Naive thymus-derived CD4-positive, alpha-beta T cell (primary cell): Measurements from ENCODE around the gene MORN3. TPM values are rescaled to one million over a fixed set of nuclear protein-coding genes. Genes with fewer than 3 reads are reported as not detected.

ENCODE experiments used
- ATAC-seq: fragments of 150-1000 bp; cut with Tn5 transposase; 2 replicates; pipeline ENCODE4 v1.10.0; 2021; ENCODE audit warnings: mild to moderate bottlenecking, moderate library complexity
- CTCF ChIA-PET: fragments of 350-600 bp; sonication (Branson Sonifier 250); formaldehyde crosslinking; loops from one replicate; lab custom pipeline; 2021; ENCODE audit warnings: antibody characterized with exemption; lab: Charles Lee
- POLR2A ChIA-PET: fragments of 350-600 bp; sonication (Branson Sonifier 250); formaldehyde crosslinking; loops from one replicate; lab custom pipeline; 2021; ENCODE audit warnings: antibody characterized with exemption, inconsistent platforms; lab: Charles Lee
- DNase-seq, 9 donors: peaks; one replicate each; pipeline versions ENCODE4 v3.0.0 to v3.0.0-alpha.2; 2020 to 2022; ENCODE audit warnings: mixed read lengths in 1 of 9
- H3K27ac ChIP-seq: one replicate; pipeline ENCODE4 v1.7.0; 2013; ENCODE audit warnings: mild to moderate bottlenecking, low read depth, low read length, moderate library complexity
- H3K27me3 ChIP-seq, 2 donors: one replicate each; pipeline ENCODE4 v1.7.0; 2013; ENCODE audit warnings: low read length in 2 of 2, mild to moderate bottlenecking in 2 of 2, moderate library complexity in 2 of 2; ENCODE audit not compliant: control insufficient read depth in 2 of 2, insufficient read depth in 2 of 2
- H3K36me3 ChIP-seq, 3 experiments: 1 replicate in 2 of 3; 2 replicates in 1 of 3; pipeline ENCODE4 v1.7.0; 2013; ENCODE audit warnings: low read length in 3 of 3, mild to moderate bottlenecking in 3 of 3, moderate library complexity in 1 of 3; ENCODE audit not compliant: insufficient read depth in 3 of 3, control insufficient read depth in 2 of 3
- H3K4me1 ChIP-seq, 2 donors: one replicate each; pipeline ENCODE4 v1.7.0; 2013; ENCODE audit warnings: low read length in 2 of 2, mild to moderate bottlenecking in 2 of 2, moderate library complexity in 1 of 2; ENCODE audit not compliant: control insufficient read depth in 2 of 2, insufficient read depth in 2 of 2
- H3K4me3 ChIP-seq: 2 replicates; pipeline ENCODE4 v1.7.0; 2013; ENCODE audit warnings: mild to moderate bottlenecking, low read length
- H3K9me3 ChIP-seq, 3 experiments: 1 replicate in 2 of 3; 2 replicates in 1 of 3; pipeline ENCODE4 v1.7.0; 2013; ENCODE audit warnings: low read length in 3 of 3; ENCODE audit not compliant: control insufficient read depth in 2 of 3
- H3K27ac Mint-ChIP-seq, 9 donors: one replicate each; pipeline ENCODE4 v1.8.0; 2020 to 2022; ENCODE audit warnings: mixed read lengths in 9 of 9, mild to moderate bottlenecking in 8 of 9, moderate library complexity in 5 of 9, inconsistent platforms in 2 of 9
- H3K27me3 Mint-ChIP-seq, 5 donors: one replicate each; pipeline ENCODE4 v1.8.0; 2021 to 2022; ENCODE audit warnings: mixed read lengths in 5 of 5, mild to moderate bottlenecking in 1 of 5
- H3K36me3 Mint-ChIP-seq, 5 donors: one replicate each; pipeline ENCODE4 v1.8.0; 2020 to 2022; ENCODE audit warnings: mixed read lengths in 5 of 5, mild to moderate bottlenecking in 3 of 5, inconsistent platforms in 1 of 5
- H3K4me1 Mint-ChIP-seq, 7 donors: one replicate each; pipeline ENCODE4 v1.8.0; 2020 to 2022; ENCODE audit warnings: mixed read lengths in 7 of 7, mild to moderate bottlenecking in 3 of 7, inconsistent platforms in 1 of 7
- H3K4me3 Mint-ChIP-seq, 10 donors: one replicate each; pipeline ENCODE4 v1.8.0; 2020 to 2022; ENCODE audit warnings: mild to moderate bottlenecking in 10 of 10, mixed read lengths in 10 of 10, moderate library complexity in 6 of 10, inconsistent platforms in 2 of 10
- H3K9me3 Mint-ChIP-seq, 11 donors: one replicate each; pipeline ENCODE4 v1.8.0; 2020 to 2022; ENCODE audit warnings: mixed read lengths in 11 of 11, mild to moderate bottlenecking in 4 of 11, inconsistent platforms in 1 of 11, moderate library complexity in 1 of 11
- intact Hi-C, 2 donors: fragments of 100-400 bp; cut with micrococcal nuclease; formaldehyde crosslinking; loops; one replicate each; pipeline ENCODE4 v1.15.1; 2023
- polyA plus RNA-seq, 2 donors: library from polyadenylated mRNA; unstranded; fragments of 300-500 nt; fragmentation: Illumina TruSeq; gene quantifications; one replicate each; pipeline ENCODE4 v1.2.3, GENCODE V29; 2021
- total RNA-seq, 6 experiments: library from RNA in 5 of 6; stranded (reverse) in 5 of 6; gene quantifications; 1 replicate in 5 of 6; 2 replicates in 1 of 6; pipeline ENCODE4 v1.2.3 and lab custom pipeline; 2021 to 2026

MORN3 gene
- total and polyA plus RNA-seq, 7 experiments from 2014 or later: 2.3 to 19.2 (median 8.7) TPM

DNA sequence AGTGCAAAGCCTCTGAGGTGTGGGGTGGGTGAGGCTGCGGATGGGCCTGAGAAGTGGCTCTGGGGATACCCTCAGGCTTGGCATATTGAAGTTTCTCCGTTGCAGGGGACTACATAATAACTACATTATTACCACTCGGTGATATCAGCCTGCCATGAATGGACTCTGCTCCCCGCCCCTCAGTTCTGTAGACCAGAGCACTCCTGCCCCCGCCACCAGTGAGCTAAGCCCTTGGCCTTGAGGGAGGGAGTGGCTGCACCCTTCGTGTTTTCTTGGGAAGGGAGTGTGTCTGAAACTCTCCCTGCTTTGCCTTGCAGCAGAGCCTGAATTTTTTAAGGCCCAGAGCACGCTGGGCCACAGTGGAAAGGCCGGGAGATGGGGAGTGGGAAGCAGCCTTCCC, 41.4 kb downstream of the MORN3 start:
- H3K27ac Mint-ChIP-seq: peak overlapping the region; percentile 90 to 98 (median 95)
- POLR2A ChIA-PET: interaction anchor here (0.6 to 9.5 kb wide), 16 partner anchors 9 to 175 kb away, joined by 3 to 203 read pairs (median 11); partner anchors contain the start of genes KDM2B, MORN3, SETD1B and TMEM120B
- peak overlapping the region; percentile 77 for H3K4me3 ChIP-seq
- H3K36me3 ChIP-seq: peaks cover 0 to 13% (median 0%) of the 10 kb centered on the region in 3 experiments
- no peak for ATAC-seq
- H3K27me3 Mint-ChIP-seq: no peaks in the 10 kb centered on the region
- H3K9me3 Mint-ChIP-seq: no peaks in the 10 kb centered on the region
- peaks cover 47 to 54% of the 10 kb centered on the region in 2 donors for H3K4me1 ChIP-seq
- intact Hi-C loops: loop anchor here in 1 of 2 donors (5.0 kb wide), 2 partner anchors 91 to 164 kb away; partner anchors contain the start of gene RHOF
- H3K27me3 ChIP-seq: no peaks in the 10 kb centered on the region
- H3K4me3 Mint-ChIP-seq: peak overlapping the region; percentile 76 to 99 (median 94)
- H3K9me3 ChIP-seq: no peaks in the 10 kb centered on the region
- peaks cover 0 to 30% (median 11%) of the 10 kb centered on the region in 5 donors for H3K36me3 Mint-ChIP-seq
- peak in 1 of 9 donors; percentile 31 for DNase-seq
- CTCF ChIA-PET: interaction anchor here (0.6 to 9.6 kb wide), 7 partner anchors 29 to 59 kb away, joined by 3 to 150 read pairs (median 11); partner anchors contain the start of gene MORN3
- peak overlapping the region; percentile 97 for H3K27ac ChIP-seq
- peaks cover 46 to 67% (median 60%) of the 10 kb centered on the region in 7 donors for H3K4me1 Mint-ChIP-seq

DNA sequence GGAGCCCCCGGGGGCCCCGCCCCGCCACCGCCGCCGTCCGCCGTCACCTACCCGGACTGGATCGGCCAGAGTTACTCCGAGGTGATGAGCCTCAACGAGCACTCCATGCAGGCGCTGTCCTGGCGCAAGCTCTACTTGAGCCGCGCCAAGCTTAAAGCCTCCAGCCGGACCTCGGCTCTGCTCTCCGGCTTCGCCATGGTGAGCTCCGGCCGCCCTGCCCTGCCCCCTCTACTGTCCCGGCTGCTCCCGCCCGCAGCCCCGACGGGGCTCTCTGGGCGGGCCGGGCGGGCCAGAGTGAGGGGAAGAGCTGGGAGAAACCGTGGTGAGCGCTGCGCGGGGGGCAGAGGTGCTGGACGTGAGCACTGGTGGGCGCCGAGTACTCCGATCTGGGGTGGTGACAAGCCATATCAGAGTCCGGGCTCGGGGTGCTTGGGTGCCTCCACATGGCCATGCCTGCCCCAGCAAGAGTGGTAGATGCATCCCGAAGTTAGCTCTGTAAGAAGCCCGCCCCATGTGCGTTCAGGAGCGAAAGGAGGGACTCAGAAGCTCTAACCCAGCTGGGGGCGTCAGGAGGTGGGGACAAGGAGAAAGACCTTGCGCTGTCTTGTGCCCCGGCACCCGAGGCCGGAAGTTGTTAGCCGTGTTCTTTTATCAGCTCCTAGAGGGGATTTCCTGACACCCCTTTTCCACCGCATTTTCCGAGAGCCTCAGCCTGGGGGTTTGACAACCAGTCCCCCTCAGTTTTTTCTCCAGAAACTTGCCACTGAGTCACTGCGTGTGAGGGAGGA, 42.4 kb downstream of the MORN3 start:
- peaks cover 37 to 44% of the 10 kb centered on the region in 2 donors for H3K4me1 ChIP-seq
- Mint-ChIP-seq H3K27ac (peak overlapping the region; percentile 90 to 98 (median 95)), H3K36me3 (peaks cover 0 to 28% (median 9%) of the 10 kb centered on the region in 5 donors), H3K27me3 (no peaks in the 10 kb centered on the region), H3K9me3 (no peaks in the 10 kb centered on the region), H3K4me3 (peak overlapping the region; percentile 76 to 99 (median 94)), H3K4me1 (peaks cover 37 to 57% (median 50%) of the 10 kb centered on the region in 7 donors)
- peak; percentile 51 for ATAC-seq
- H3K36me3 ChIP-seq: peaks cover 0 to 8% (median 0%) of the 10 kb centered on the region in 3 experiments
- CTCF ChIA-PET: interaction anchor here (0.6 to 9.6 kb wide), 20 partner anchors 9 to 130 kb away, joined by 3 to 150 read pairs (median 3); partner anchors contain the start of gene MORN3
- H3K27me3 ChIP-seq: no peaks in the 10 kb centered on the region
- H3K9me3 ChIP-seq: no peaks in the 10 kb centered on the region
- intact Hi-C loops: loop anchor here (1.0 to 5.0 kb wide), 15 partner anchors 10 to 262 kb away; partner anchors contain the start of genes PSMD9 (in 1 of the 2), RHOF (in 1 of the 2) and RNF34 (in 1 of the 2)
- H3K4me3 ChIP-seq: peak overlapping the region; percentile 77
- POLR2A ChIA-PET: interaction anchor here (0.6 to 9.5 kb wide), 25 partner anchors 10 to 1393 kb away, joined by 3 to 203 read pairs (median 6); partner anchors contain the start of genes KDM2B, MORN3, SETD1B and TMEM120B
- peak; percentile 51 to 96 (median 78) for DNase-seq
- peak overlapping the region; percentile 97 for H3K27ac ChIP-seq

DNA sequence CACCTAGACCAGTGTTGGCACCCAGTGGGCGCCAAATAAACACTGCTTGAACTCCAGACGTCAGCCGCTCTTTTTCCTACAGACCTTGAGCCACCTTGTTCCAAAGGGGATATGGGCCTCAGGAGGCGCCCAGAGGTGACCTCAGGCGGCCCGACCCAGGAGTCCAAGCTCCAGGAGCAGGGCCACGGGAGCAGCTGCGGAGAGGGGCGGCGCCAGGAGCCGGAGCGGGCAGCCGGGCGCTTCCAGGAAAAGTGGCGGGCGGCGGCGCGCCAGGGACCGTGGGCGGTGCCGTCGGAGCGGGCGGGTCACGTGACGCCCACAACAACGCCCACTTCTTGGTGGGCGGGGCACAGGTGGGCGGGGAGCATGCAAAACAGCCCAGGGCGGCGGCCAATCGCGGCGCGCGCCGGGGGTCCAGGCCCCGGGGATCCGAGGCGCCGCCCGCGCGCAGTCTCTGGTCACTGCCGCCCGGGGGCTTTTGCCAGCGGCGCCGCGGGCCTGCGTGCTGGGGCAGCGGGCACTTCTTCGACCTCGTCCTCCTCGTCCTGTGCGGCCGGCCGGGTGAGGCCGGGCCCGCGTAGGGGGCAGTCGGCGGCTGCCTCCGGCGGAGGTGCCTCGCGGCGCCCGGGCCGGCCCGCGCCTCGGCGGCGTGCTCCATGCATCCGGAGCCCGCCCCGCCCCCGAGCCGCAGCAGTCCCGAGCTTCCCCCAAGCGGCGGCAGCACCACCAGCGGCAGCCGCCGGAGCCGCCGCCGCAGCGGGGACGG, 43.2 kb downstream of the MORN3 start, which contains the start of gene ORAI1:
Gene ORAI1, plus strand, starts transcription at position 444 of the 766 bp plus-strand sequence.
- Mint-ChIP-seq H3K27ac (peak within 1 kb of the TSS; percentile 91 to 98 (median 95)), H3K4me3 (peak within 1 kb of the TSS; percentile 78 to 99 (median 94)), H3K4me1 (peaks cover 32 to 49% (median 44%) of the 10 kb centered on the region in 7 donors), H3K9me3 (no peaks in the 10 kb centered on the region), H3K36me3 (peaks cover 0 to 24% (median 5%) of the 10 kb centered on the region in 5 donors), H3K27me3 (no peaks in the 10 kb centered on the region)
- DNase-seq: peak; percentile 93 to 99 (median 97)
- ChIA-PET CTCF (interaction anchor here (0.7 to 9.6 kb wide), 18 partner anchors 10 to 272 kb away, joined by 3 to 150 read pairs (median 6); partner anchors contain the start of gene MORN3), POLR2A (interaction anchor here (0.5 to 9.5 kb wide), 23 partner anchors 10 to 1392 kb away, joined by 3 to 203 read pairs (median 7); partner anchors contain the start of genes KDM2B, MORN3, SETD1B and TMEM120B)
- H3K27me3 ChIP-seq: no peaks in the 10 kb centered on the region
- H3K9me3 ChIP-seq: no peaks in the 10 kb centered on the region
- peaks cover 0 to 8% (median 0%) of the 10 kb centered on the region in 3 experiments for H3K36me3 ChIP-seq
- peak within 1 kb of the TSS; percentile 77 for H3K4me3 ChIP-seq
- peak; percentile 88 for ATAC-seq
- H3K4me1 ChIP-seq: peaks cover 29 to 36% of the 10 kb centered on the region in 2 donors
- peak within 1 kb of the TSS; percentile 97 for H3K27ac ChIP-seq
- intact Hi-C loops: loop anchor here (1.0 to 5.0 kb wide), 12 partner anchors 33 to 263 kb away; partner anchors contain the start of genes PSMD9 (in 1 of the 2), RHOF (in 1 of the 2) and RNF34 (in 1 of the 2)

DNA sequence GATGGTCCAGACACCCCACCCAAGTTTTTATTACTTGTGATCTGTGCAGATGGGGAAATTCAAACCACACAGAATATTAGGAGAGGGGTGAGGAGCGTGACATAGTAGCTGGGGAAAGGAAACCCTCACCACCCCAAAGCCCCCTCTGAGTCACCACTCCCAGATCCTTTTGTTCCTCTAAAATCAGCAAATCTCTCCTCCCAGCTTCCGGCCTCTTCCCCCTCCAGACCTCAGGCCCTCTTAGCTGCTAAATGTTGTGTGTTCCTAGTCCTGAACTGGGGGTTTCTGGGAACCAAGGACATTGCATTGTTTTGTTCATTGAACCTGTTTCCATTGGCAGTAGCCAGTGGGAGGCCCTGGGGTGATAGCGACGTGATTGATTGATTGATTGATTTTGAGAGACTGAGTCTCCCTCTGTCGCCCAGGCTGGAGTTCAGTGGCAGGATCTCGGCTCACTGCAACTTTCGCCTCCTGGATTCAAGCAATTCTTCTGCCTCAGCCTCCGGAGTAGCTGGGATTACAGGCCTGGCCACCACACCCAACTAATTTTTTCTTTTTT, 49.0 kb downstream of the MORN3 start:
- H3K27ac Mint-ChIP-seq: peak overlapping the region in 1 of 9 donors; percentile 55
- intact Hi-C loops: no loop called here
- peaks cover 0 to 2% (median 0%) of the 10 kb centered on the region in 5 donors for H3K36me3 Mint-ChIP-seq
- Histone ChIP-seq H3K4me1 (peaks cover 7% of the 10 kb centered on the region in 2 donors), H3K36me3 (no peaks in the 10 kb centered on the region), H3K27me3 (no peaks in the 10 kb centered on the region), H3K4me3 (no peak overlapping the region), H3K9me3 (no peaks in the 10 kb centered on the region), H3K27ac (no peak overlapping the region)
- CTCF ChIA-PET: interaction anchor here (0.5 to 2.9 kb wide), 3 partner anchors 47 to 646 kb away, joined by 5 to 15 read pairs (median 7); no protein-coding TSS in a partner anchor
- ATAC-seq: no peak
- H3K27me3 Mint-ChIP-seq: no peaks in the 10 kb centered on the region
- POLR2A ChIA-PET: interaction anchor here (1.5 to 2.9 kb wide), 2 partner anchors 26 to 37 kb away, joined by 3 to 9 read pairs; no protein-coding TSS in a partner anchor
- DNase-seq: no peak
- peaks cover 0 to 1% (median 0%) of the 10 kb centered on the region in 11 donors for H3K9me3 Mint-ChIP-seq
- H3K4me1 Mint-ChIP-seq: peaks cover 4 to 12% (median 8%) of the 10 kb centered on the region in 7 donors
- H3K4me3 Mint-ChIP-seq: no peak overlapping the region

DNA sequence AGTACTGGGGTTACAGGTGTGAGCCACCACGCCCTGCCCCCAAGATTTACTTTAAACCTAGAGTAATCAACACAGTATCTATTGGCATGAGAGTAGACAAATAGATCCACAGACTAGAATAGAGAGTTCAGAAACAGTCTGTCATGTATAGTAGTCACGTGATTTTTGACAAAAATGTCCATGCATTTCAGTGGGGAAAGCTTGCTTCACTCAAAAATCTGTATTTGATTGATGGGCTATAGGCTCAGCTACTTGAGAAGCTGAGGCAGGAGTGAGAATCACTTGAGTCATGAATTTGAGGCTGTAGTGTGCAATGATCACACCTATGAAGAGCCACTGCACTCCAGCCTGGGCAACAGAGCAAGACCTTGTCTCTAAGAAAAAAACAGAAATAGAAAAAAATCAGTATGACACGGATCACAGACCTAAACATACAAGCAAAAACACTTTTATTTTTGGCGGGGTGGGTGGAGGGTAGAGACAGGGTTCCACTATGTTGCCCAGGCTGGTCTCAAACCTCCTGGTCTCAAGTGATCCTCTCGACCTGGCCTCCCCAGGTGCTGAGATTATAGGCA, 50.7 kb downstream of the MORN3 start:
- no peak overlapping the region for H3K27ac ChIP-seq
- H3K9me3 Mint-ChIP-seq: peaks cover 0 to 1% (median 0%) of the 10 kb centered on the region in 11 donors
- no peaks in the 10 kb centered on the region for H3K36me3 ChIP-seq
- H3K9me3 ChIP-seq: no peaks in the 10 kb centered on the region
- DNase-seq (no peak), ATAC-seq (no peak)
- peak overlapping the region in 2 of 9 donors; percentile 7 to 70 for H3K27ac Mint-ChIP-seq
- H3K27me3 ChIP-seq: no peaks in the 10 kb centered on the region
- intact Hi-C loops: no loop called here
- ChIA-PET POLR2A (interaction anchor here (1.6 kb wide), 1 partner anchor 37 kb away, joined by 4 read pairs; the partner anchor contains the start of gene KDM2B), CTCF (interaction anchor here (0.6 to 2.9 kb wide), 2 partner anchors 65 to 187 kb away, joined by 3 to 15 read pairs; no protein-coding TSS in a partner anchor)
- no peak overlapping the region for H3K4me3 ChIP-seq
- no peaks in the 10 kb centered on the region for H3K27me3 Mint-ChIP-seq
- no peaks in the 10 kb centered on the region for H3K4me1 ChIP-seq
- H3K36me3 Mint-ChIP-seq: peaks cover 0 to 2% (median 0%) of the 10 kb centered on the region in 5 donors
- H3K4me1 Mint-ChIP-seq: peaks cover 0 to 11% (median 5%) of the 10 kb centered on the region in 7 donors
- no peak overlapping the region for H3K4me3 Mint-ChIP-seq
